HG03097 (cell line): ENCODE results near the gene MAP3K10.

Experiments used
- ATAC-seq: cut with Tn5 transposase; IDR thresholded peaks from one replicate; pipeline ENCODE4 v1.9.1; 2021; ENCODE audit not compliant: unreplicated experiment, low FRiP score

The MAP3K10 gene

GRCh38 chr19:40245506-40246128 is 54.4 kb downstream of the MAP3K10 start:
- no peak for ATAC-seq

- no peak for ATAC-seq
These were observed 55.3 kb downstream of the MAP3K10 start for GRCh38 chr19:40246292-40247073.

- ATAC-seq = no peak
These were observed 56.0 kb downstream of the MAP3K10 start for GRCh38 chr19:40247178-40247577.

GRCh38 chr19:40247735-40248262 is 56.6 kb downstream of the MAP3K10 start:
- ATAC-seq = no peak

- no peak for ATAC-seq
These were observed 58.0 kb downstream of the MAP3K10 start for GRCh38 chr19:40249201-40249600.

GRCh38 chr19:40249781-40250180 is 58.6 kb downstream of the MAP3K10 start:
- no peak for ATAC-seq

GRCh38 chr19:40251244-40251643 is 60.0 kb downstream of the MAP3K10 start:
- no peak for ATAC-seq

GRCh38 chr19:40251991-40252390 is 60.8 kb downstream of the MAP3K10 start:
- ATAC-seq = no peak

- ATAC-seq = no peak
These were observed 61.2 kb downstream of the MAP3K10 start for GRCh38 chr19:40252395-40252794.

- ATAC-seq = no peak
These were observed 62.4 kb downstream of the MAP3K10 start for GRCh38 chr19:40253611-40254092.

GRCh38 chr19:40254714-40255418 is 63.6 kb downstream of the MAP3K10 start:
- no peak for ATAC-seq

GRCh38 chr19:40255619-40256166 is 64.5 kb downstream of the MAP3K10 start:
- ATAC-seq = no peak

- no peak for ATAC-seq
These were observed 65.3 kb downstream of the MAP3K10 start for GRCh38 chr19:40256512-40256911.

GRCh38 chr19:40257096-40257517 is 65.9 kb downstream of the MAP3K10 start:
- no peak for ATAC-seq

GRCh38 chr19:40261631-40262030 is 70.4 kb downstream of the MAP3K10 start:
- ATAC-seq = no peak

GRCh38 chr19:40262422-40262821 is 71.2 kb downstream of the MAP3K10 start:
- no peak for ATAC-seq

- no peak for ATAC-seq
These were observed 72.5 kb downstream of the MAP3K10 start for GRCh38 chr19:40263440-40264313.

GRCh38 chr19:40264314-40265054 is 73.3 kb downstream of the MAP3K10 start:
- ATAC-seq = no peak
